GM19351 (cell line): ENCODE results near the gene MED26.

Source experiments
- ATAC-seq: cut with Tn5 transposase; IDR thresholded peaks from one replicate; pipeline ENCODE4 v1.9.1; 2021; ENCODE audit warnings: mild to moderate bottlenecking, moderate library complexity; ENCODE audit not compliant: unreplicated experiment

Gene MED26

DNA sequence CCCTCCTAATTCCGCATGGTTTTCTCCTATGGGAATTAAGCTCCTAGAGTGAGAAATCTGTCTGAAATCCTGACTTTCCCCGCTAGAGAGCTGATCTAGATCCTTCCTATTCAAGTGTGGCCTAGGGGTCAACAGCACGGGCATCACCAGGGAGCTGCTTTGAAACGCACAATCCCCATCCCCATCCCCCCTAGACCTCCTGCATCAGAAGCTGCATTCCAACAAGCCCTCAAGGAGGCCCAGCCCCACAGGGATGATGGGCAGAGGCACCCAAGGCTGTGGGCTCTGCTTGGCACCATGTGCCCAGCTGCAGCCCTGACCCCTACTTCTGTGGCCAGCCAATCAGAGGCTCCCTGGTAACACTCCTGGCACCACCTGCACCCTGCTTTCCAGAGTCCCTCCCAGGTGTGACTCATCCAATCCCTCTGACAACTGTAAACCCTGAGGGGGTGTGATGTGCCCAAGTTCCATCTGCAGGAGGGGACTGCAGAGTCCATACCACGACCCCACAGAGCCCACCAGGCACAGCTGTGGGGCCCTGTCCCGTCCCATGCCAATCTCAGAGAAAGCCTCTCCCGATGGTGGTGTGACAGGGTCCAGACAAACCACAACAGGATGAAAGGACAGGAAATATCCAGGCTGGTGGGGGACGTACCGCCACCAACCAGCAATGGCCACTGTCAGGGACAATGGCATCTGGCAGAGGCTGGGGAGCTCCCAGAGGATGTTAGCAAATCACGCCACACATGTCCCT, 36.0 kb downstream of the MED26 start:
- ATAC-seq: no peak

- ATAC-seq: no peak
These were observed 36.9 kb downstream of the MED26 start for GRCh38 chr19:16590876-16591802.

DNA sequence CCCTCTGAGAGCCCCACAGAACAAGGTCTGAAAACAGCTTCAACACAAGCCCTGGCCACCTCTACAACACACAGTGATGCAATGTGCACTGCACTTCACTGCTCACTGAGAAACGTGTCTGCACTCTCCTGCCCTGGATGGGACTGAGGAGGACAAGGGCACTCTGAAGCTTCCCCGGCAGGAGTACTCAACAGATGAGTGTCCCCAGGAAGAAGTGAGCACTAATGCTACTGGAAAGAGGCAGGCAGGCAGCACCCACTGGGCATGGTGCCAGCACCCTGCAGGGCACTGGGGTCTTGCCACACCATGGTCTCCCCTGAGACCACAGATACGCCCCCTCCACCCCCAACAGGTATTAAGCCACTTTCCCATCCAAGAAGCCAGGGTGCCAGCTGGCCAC, 38.1 kb downstream of the MED26 start:
- no peak for ATAC-seq

DNA sequence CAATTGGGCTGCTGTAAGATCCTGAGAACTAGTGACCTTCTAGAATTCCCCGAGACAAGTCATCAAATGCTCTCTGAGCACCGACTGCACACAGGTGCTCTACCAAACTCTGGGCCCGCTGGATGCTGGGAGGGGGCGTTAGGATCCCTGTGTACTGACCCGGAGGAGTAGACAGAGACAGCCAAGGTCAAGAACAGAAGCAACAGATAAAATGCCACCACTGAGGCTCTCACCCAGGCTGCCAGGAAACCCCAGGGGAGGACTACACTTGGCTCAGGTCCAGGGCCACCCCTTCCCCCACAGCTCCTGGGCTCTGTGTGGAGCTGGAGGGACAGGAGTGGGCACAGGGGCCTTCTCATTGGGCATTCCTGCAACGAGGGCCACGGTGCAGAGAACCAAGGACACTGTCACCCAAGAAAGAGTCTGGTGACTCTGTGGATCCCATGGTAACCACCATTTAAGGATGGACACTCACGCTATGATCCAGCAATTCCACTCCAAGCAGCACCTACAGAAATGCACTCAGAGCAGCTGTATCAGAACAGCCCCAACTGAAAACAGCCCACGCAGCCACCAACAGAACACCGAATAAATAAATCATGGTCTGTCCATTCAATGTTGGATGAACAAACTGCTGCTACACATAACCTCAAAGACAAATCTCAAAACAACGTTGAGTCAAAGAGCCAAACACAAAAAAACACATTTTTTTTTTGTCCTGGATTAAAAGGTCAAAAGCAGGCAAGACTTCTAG, 39.0 kb downstream of the MED26 start:
- peak; percentile 2 for ATAC-seq

- peak; percentile 43 for ATAC-seq
These were observed 39.9 kb downstream of the MED26 start for GRCh38 chr19:16587833-16588823.

- no peak for ATAC-seq
These were observed 40.8 kb downstream of the MED26 start for GRCh38 chr19:16586991-16587832.

DNA sequence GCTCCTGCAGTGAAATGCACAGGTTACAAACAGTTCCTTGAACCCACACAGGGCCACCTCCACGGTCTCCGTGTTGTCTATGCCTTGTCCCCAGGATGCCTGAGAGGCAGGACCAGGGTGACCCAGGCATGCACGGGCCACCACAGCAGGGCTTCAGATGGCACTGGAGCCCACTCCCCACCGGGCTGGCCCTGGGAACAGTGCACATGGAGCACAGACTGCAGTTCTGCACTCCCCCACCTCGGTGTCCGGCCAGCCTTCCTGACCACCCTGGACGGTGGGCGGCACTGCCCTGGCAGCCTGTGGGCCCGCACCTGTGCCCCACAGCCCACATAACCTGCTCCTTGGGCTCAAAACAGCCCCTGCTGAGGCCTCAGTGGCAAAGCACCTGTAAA, 41.5 kb downstream of the MED26 start:
- no peak for ATAC-seq

DNA sequence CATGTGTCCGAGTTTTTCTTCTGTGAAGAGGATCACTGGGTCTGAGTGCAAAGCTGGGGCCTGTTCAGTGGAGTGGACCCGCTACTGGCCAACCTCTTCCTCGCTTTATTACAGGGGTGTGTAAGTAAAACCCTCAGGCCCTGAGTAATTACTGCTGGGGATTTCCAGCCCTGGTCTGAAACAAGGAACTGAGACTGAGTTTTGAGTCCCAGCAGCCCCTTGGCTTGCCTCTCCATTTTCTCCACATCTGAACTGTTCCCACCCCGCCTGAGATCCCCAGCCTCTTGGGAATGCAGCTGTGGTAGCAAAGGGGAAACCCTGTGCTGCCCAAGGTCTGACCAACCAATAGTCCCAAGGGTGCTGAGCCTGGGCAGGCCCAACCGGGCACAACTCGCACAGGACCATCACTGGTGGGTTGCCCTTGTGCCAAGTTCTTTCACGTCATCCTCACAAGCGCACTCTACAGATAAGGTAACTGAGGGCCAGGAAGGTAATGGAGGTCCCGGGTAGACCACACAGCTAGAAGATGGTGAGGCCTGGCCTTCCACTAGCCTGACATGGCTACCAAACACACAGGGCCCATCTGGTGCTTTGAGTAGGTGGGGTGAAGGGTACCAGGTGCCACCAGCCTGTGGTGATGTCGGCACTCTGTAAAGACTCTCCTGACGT, 42.1 kb downstream of the MED26 start:
- peak; percentile 30 for ATAC-seq

DNA sequence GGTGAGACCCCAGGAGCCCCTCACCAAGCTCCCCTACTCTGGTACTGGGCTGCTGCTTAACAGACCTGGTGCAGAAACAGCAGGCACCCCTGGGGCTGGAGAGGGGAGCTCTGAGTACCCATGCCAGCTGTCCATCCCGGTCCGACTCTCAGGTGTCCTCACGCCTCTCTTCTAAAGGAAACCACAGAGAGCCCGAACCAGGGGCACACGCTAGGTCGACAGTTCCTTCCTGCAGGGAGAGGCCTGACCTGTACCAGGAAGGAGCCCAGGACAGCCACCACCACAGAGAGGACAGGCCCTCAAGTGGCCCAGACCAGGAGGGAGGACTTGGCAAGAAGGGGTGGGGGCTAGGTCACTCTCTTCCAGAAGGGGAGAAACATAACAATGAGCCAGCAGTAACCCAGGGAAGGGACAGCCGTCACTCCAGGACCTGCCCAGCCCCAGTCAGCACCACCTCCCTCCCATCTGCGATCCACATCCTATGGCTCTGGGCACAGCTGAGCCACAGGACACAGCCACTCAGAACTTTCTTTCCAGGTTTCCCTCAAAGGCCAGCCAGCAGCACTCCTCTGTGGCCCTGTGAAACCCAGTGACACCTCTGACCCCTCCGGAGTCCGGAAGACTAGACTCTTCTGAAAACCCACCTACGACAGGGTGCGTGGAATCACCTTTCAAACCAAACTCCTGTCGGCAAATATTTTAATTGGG, 42.8 kb downstream of the MED26 start:
- ATAC-seq: no peak

DNA sequence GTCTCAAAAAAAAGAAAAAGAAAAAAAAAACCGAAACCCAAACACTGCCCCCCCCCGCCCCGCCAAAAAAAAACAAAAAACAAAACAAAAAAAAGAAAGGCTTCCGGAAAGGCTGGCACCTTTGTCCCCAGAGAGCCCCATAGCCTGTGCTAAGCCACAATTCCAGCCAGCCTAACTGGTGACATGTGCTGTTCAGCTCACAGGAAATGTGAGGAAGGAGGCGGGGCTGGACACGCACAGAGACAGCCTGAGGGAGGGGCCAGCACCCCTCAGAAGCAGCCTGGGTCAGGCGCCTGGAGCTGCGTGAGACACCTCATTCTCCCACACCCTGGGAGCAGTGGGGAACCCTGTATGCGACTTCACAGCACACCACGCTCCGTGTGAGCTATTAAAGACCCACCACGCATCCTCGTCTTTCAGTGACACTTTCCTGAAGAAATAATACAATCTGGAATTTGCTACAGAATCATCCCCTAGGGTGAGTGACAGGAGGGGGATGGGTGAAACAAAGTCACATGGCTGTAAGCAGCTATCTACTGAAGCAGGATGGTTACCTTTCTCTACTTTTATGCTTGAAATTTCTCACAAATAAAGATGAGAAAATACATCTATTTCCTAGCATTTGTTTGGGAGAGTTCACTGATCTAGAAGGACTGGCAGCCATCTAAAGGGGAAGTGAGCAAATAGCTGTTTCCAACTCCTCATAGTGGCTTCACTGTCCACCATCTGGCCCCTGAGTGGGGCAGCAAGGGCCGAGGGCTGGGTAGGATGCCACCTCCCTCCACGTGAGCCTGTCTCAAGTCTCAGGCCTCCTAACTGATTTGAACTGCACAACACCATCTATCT, 43.5 kb downstream of the MED26 start:
- peak; percentile 64 for ATAC-seq

GRCh38 chr19:16582486-16583261, 45.3 kb downstream of the MED26 start:
- no peak for ATAC-seq

DNA sequence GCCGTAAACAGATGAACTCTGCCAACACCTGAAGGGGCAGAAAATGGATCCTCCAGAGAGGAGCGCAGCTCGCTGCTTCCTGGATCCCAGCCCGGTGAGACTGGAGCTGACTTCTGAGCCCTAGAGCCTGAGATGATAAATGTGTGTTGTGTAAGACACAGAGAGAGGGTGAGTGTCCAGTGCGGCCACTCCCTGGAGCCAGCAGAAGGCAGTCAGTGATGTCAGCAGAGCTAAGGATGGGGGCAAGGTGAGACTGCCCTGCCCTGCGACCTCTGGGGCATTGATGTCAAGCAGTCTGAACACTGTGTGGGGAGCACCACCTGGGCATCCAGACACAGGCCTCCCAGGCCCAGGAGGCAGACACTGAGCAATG, 46.0 kb downstream of the MED26 start:
- ATAC-seq: no peak

DNA sequence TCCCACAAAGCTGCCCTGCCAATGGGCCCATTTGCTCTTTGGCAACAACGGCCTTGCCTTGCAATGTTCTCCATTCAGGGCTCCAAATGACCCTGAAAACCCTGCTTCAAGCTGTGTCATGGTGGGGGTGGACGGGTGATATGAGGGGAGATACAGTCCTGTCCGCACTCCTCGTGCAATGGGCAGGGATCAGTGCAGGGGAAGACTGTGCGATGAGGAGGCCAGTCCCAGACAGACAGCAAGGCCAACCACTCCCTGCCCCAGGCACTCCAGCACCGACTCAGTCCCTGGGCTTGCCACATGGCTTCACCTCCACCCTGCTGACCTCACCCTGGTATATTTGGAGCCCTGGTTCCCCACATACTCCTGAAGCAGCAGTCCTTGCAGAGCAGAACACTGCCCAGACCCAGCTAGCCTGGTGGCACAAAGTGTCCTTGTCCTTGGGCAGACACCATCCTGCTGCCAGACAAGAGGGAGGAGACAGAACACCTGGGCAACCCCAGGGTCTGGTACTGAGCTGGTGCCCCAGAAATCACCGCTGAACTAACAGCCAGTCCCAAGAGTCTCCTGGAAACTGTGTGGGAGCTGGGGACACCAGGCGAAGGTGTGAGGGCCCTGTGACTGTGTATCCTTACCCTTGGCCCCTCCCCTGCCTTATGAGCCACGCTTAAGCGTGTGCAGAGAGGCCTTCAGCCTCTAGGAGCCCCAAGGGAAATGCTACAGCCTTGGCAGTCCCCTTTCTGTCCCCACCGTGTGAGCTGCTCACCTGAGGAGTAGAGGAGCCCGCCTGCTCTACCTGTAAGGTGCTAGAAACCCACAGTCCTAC, 46.6 kb downstream of the MED26 start:
- no peak for ATAC-seq

DNA sequence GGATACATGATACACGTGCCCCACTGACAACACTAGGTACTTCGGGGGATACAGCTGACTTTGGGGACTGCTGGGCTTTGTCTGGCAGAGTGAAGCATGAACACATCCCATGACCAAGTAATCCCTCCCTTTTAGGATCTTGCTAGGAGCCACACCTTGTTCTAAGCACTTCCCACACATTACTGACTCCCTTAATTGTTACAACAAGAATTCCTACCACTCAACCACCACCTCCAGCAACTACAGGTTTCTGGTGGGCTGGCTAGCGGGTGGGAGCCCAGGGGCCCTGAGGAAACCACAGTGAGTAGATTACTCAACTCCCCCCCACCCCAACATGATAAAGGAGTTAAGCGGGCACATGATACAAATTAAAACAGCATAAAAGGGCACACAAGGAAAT, 48.6 kb downstream of the MED26 start:
- ATAC-seq: no peak

- no peak for ATAC-seq
These were observed 50.4 kb downstream of the MED26 start for GRCh38 chr19:16577531-16577985.
